HG03520 (cell line): ENCODE data around the gene DAB2IP.

Source experiments
- ATAC-seq: cut with Tn5 transposase; IDR thresholded peaks from one replicate; pipeline ENCODE4 v1.9.1; 2021; ENCODE audit warnings: mild to moderate bottlenecking, moderate library complexity; ENCODE audit not compliant: unreplicated experiment

Gene DAB2IP

GRCh38 chr9:121813519-121814210 is 162.2 kb downstream of the DAB2IP start:
- no peak for ATAC-seq

GRCh38 chr9:121814594-121814993 is 163.2 kb downstream of the DAB2IP start:
- no peak for ATAC-seq

- ATAC-seq = no peak
Observed at GRCh38 chr9:121815084-121815483, 163.7 kb downstream of the DAB2IP start.

- no peak for ATAC-seq
Observed at GRCh38 chr9:121815546-121816448, 164.4 kb downstream of the DAB2IP start.

- no peak for ATAC-seq
Observed at GRCh38 chr9:121816449-121816817, 165.0 kb downstream of the DAB2IP start.

- ATAC-seq = no peak
Observed at GRCh38 chr9:121816845-121817450, 165.5 kb downstream of the DAB2IP start.

GRCh38 chr9:121817476-121817875 is 166.0 kb downstream of the DAB2IP start:
- no peak for ATAC-seq

- no peak for ATAC-seq
Observed at GRCh38 chr9:121818016-121818661, 166.7 kb downstream of the DAB2IP start.

GRCh38 chr9:121818841-121819427 is 167.5 kb downstream of the DAB2IP start:
- no peak for ATAC-seq

- no peak for ATAC-seq
Observed at GRCh38 chr9:121819428-121820231, 168.2 kb downstream of the DAB2IP start.

GRCh38 chr9:121820286-121821005 is 169.0 kb downstream of the DAB2IP start:
- no peak for ATAC-seq

GRCh38 chr9:121821326-121821725 is 169.9 kb downstream of the DAB2IP start:
- ATAC-seq = no peak

GRCh38 chr9:121822093-121823085 is 171.0 kb downstream of the DAB2IP start:
- ATAC-seq = no peak

GRCh38 chr9:121823451-121824169 is 172.2 kb downstream of the DAB2IP start:
- no peak for ATAC-seq

- ATAC-seq = no peak
Observed at GRCh38 chr9:121824651-121825030, 173.2 kb downstream of the DAB2IP start.

GRCh38 chr9:121825031-121825691 is 173.7 kb downstream of the DAB2IP start:
- ATAC-seq = no peak

- no peak for ATAC-seq
Observed at GRCh38 chr9:121826711-121827110, 175.3 kb downstream of the DAB2IP start.
